DMS53 treated with DMSO at 0.1 percent for 48 hours (cell line): ENCODE data around the gene CTF1.
"Not testable (repeated sequence)": the region's sequence is repeated elsewhere in the genome, so short reads cannot be mapped to it uniquely, and the experiment has no call there.

ENCODE experiments used
- DNase-seq: peaks from one replicate; lab custom pipeline; 2025; ENCODE audit not compliant: unreplicated experiment; lab: John Stamatoyannopoulos, UW

Gene CTF1

DNA sequence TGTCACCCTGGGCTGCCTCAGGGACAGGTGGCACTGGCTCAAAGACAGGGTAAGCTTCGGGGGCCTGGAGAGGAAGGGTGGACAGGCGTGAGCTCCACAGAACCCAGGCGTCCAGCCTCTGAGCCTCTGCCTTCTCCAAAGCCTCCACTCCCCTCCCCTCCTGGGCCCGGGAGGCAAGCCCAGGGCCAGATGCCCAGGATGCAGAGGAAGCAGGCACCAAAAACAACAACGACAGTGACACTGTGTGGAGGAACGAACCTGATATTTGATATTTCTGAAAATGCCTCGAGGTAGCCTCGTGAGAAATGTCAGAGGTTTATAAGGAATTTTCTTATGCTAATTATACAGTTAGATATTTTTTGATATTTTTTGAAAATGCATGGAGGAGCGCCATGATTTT, 8.5 kb upstream of the CTF1 start:
- DNase-seq = no peak

DNA sequence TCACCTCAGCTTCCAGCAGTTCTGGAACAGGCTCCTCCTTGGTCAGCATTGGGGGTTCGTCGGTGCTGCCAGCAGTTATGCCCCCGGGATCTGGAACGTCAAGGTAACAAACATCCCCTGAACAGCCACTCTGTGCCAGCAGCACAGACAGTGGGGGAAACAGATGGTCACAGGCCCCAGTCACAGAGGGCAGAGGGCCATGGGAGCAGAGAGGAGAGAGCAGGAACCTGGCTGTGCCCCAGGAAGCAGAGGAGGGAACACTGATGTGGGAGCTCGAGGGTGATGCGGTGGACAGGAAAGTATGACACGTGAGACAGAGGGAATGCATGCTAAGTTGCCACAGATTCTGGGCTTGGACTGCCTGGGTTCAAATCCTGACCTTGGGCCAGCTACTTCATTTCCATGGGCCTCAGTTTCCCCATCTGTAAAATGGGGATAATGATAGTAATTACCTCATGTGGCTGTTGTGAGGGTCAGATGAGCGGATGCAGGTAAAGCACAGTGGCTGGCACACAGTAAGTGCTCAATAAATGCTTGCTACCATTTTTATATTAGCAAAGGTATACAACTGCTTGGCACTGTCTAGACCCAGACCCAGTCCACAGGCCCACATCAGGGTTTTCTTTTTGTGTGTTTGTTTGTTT, 7.4 kb upstream of the CTF1 start:
- no peak for DNase-seq

DNA sequence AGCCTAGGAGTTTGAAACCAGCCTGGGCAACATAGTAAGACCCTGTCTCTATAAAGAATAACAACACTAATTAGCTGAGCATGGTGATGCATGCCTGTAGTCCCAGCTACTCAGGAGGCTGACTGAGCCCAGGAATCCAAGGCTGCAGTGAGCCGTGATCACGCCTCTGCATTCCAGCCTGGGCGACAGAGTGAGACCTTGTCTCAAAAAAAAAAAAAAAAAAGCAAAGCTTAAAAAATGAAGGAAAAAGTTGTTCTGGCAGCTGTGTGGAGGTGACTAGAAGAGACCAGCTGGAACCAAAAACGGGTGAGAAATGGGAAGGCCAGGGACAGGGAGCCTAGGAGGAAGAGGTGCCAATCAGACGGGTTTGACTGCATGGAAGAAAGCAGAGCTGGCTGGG, 6.7 kb upstream of the CTF1 start:
- DNase-seq = no peak

DNA sequence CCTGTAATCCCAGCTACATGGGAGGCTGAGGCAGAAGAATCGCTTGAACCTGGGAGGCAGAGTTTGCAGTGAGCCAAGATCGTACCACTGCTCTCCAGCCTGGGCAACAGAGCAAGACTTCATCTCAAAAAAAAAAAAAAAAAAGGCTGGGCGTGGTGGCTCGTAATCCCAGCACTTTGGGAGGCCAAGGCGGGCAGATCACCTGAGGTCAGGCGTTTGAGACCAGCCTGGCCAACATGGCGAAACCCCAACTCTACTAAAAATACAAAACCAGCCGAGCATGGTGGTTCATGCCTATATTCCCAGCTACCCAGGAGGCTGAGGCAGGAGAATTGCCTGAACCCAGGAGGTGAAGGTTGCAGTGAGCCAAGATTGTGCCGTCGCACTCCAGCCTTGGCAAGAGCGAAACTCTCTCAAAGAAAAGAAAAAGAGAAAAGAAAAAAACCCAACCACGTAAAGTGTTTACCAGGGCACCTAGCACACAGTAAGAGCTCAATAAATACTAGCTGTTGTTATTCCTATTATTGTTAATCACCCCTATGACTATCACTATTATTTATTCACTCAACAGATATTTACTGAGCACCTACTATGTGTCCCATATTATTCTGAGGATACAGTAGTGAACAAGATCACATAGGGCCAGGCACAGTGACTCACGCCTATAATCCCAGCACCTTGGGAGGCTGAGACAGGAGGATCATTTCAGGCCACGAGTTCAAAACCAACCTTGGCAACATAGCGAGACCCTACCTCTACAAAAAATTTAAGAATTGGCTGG, 5.2 kb upstream of the CTF1 start:
- not testable (repeated sequence) for DNase-seq

DNA sequence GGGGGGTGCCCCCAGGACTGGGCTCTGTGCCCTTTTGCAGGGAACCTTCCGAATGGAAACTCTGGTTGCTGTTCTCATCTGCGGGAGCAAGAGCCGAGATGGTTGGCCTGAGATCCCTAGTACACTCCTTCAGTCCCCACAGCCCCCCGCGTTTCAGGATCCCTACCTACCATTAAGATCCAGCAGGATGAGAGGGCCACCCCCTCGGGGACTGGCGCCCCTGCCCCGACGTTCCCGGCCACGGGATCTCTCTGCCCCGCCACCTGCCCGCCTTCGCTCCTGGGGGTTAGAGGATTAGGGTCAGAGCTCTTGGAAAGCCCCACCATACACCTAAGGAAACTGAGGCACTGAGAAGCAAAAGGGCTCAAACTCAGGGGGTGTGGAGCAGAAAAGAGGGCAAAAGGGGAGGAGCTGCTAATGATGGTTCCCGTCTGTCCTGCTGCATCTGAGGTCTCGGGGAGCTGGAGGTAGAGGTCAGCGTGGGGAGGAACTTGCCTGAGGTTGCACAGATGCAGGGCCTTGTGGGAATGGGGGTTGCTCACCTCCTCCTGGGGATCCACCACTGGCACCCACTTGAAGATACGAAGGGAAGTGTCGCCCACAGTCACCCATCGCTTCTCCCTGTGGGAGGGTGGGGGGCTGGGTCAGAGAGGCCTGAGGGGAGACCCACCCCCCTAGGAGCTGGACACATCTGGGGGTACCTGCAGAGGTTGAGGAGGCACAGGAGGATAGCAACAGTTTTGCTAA, 3.6 kb upstream of the CTF1 start:
- DNase-seq = no peak

DNA sequence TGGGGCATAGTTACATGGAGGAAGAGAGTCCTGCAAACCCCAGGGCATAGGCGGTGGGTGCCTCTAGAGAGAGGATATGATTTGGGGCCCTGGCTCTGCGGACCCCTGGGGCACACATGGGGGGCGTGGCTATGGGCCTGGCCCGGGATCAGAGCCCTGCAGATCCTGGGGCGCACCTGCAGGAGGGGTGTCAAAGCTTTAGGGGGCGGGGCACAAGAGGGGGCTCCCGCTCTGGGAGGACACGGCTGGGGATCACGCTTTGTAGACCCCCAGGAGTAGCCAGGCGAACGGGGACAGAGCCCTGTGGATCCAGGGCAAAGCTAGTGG, 3.0 kb upstream of the CTF1 start:
- DNase-seq = no peak

DNA sequence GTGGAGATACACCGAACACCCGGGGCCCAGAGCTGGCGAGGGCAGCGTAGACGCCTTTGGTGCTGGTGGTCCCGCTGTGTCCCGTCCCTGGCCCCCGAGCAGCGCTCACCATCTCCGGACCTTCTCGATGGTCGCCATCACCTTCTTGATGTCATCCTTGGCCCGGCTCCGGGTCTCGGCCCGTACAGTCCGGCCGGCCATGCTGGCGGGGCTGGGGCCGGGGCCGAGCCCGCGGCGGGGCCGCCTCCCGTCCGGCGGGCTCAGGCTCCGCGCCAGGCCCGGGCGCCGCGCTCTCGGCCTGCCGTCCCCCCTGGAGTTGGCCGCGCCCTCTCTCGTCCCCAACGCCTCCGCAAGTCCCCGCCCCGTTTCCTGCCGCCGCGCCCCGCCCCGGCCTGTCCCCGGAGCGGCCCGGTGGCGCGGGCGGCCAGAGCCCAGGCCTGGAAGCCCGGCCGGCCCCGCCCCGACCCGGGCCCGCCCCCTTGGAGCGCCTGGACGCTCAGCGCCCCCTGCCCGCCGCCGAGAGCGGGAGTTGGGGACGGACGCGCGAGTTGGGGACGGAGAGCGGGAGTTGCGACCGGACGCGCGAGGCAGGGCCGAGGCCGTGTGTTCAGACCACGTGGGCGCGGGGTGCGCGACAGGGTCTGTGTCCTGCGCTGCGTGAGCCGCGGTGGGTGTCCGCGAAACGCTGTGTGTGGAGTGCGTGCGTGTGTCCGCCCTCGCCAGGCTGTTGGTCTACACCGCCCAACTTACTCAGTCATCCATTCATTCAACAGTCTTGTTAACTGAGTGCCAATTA, 2.5 kb upstream of the CTF1 start, which contains the start of gene BCL7C:
Gene BCL7C, minus strand, starts transcription at position 334 of the 796 bp plus-strand sequence. Its CDS starts 133 bp downstream, at position 201.
- peak; percentile 67 for DNase-seq

DNA sequence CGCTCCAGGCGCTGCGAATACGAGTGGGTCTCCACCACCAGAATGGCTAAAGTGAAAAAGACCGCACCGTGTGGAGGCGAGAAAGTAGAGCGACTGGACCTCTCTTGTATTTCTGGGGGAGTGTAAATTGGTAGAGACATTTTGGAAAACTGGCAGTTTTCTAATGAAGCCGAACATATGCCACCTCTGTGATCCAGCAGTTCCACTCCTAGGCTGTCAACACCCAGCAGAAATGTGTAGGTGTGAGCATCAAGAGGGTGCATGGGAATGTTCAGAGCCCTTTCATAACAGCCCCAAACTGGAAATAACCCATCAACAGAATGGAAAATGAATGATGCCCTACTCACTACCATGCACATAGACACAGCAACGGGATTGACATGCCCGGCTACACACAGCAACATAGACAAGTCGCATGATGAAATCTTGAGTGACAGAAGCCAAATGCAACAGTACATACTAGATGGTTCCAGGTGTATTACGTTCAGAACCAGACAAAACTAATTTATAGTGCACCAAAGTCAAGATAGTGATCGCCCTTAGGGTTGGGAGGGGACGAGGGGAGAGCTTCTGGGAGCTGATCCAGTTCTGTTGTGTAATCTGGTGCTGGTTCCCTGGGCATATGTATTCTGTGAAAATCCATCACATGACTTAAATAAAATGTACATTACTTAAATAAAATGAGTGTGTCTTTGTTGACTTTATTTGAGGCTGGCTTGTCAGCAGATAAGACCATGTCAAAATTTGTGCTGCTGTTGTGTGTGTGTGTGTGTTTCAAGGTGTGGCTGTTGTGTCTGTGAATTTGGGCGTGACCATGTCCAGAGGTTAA, 1.7 kb upstream of the CTF1 start:
- DNase-seq = no peak

DNA sequence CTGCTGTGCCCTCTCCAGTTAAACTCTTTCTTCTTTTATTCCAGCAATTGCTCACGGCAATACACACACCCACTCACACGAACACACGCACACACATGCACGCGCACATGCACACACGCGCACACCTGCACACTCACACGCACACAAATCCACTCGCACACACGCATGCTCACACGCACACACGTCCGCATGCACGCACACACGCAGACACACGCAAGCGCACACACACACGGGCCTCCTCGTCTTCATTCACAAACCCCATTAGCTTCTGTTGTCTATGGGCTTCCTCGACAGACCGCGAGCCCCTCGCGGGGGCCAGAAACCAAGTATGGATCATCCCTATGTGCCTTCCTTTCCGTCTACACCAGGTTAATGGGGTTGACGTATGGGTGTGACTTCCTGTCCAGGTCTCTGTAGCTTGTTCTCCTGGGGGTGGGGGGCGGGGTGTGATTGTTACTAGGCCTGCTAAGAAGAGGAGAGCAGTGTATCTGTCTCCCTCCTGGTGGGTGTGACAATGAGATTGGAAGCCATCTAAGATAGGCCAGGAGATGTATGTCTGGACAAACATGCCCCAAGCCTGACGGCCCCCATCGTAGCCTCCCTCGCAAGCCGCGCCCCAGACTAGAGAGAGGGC, 670 bp upstream of the CTF1 start:
- no peak for DNase-seq

DNA sequence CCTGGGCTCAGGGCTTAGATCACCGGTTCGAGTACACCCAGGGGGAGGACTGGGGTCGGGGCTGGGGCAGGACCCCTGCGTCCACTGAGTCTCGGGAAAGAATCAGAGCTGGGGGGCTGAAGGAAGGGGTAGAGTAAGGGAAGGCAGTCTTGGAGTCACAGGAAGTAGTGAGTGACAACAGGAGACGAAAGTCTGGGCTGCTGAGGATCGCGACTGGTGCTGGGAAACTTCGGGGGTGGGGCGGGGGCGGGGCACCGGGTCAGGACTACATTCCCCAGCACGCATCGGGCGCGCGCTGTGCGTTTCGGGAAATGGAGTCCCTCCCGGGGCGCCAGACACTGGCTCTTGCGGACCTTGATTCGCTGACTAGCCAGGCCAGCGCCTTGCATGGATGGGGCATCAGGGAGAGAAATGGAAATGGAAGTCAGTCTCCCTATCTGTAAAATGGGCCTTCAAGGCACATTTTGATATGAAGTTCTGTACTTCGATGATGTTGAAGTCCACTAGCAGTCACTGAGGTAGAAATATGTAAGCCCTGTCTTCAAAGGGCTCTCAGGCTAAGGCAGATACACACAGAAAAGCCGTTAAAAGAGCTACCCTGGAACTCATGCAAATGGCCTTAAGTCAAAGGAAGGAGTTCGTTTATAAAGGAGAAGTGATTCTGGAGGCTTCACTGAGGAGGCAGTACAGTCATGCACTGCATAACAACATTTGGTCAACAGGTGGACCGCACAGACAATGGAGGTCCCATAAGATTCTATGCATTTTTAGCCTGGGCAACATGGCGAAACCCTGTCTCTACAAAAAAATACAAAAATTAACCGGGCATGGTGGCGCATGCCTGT, 697 bp downstream of the CTF1 start:
- DNase-seq = peak; percentile 28

DNA sequence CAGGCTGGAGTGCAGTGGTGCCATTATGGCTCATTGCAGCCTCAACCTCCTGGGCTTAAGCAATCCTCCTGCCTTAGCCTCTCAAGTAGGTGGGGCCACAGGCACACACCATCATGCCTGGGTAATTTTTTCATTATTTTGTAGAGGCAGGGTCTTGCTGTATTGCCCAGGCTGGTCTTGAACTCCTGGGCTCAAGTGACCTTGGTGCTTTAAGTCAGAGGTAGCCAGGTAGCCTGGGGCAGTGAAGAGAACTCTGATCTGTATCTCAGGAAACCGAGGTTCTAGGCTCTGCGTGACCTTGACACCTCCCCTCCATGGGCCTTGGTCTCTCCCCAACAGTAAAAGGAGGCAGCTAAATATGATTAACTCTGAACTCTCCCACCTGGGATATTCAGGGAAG, 3.4 kb downstream of the CTF1 start:
- DNase-seq = no peak

DNA sequence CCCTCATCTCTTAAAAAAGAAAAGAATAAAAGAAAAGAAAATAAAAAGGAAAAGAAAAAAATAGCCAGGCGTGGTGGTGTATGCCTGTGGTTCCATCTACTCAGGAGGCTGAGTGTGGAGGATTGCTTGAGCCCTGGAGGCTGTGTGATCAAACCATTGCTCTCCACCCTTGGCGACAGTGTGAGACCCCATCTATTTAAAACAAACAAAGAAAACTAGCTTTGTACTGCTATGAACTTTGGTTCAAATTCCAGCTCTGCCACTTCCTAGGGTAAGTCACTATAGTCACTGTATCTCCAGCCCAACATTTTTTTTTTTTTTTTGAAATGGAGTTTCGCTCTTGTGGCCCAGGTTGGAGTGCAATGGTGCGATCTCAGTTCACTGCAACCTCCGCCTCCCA, 4.2 kb downstream of the CTF1 start:
- DNase-seq = no peak

DNA sequence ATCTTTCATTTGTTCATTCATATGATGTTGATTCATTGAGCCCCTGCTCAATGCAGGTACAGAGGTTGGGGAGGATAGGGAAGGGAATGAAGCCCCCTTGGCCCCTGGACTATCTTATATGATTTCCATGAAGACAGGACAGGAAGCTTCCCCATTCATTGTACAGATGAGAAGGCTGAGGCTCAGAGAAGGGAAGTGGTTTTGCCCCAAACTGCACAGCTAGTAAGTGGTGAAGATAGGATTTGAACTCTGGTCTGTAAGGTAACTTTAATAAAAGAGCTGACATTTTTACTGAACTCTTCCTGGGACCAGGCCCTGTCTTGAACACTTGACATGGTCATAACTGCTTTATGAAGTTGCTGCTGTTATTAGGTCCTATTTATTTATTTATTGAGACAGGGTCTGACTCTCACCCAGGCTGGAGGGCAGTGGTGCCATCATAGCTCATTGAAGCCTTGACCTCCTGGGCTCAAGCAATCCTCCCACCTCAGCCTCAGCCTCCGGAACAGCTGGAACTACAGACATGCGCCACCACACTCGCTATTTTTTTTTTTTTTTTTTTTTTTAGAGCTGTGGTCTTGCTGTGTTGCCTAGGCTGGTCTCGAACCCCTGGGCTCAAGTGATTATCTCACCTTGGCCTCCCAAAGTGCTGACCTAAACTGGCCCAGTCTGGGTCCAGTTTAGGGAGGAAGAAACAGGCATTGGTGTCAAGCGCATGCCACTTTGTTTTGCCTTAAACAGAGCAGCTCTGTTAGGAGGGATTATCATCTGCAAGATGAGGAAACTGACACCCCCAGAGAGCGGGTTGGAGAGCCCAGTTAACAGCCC, 5.0 kb downstream of the CTF1 start:
- DNase-seq = no peak

DNA sequence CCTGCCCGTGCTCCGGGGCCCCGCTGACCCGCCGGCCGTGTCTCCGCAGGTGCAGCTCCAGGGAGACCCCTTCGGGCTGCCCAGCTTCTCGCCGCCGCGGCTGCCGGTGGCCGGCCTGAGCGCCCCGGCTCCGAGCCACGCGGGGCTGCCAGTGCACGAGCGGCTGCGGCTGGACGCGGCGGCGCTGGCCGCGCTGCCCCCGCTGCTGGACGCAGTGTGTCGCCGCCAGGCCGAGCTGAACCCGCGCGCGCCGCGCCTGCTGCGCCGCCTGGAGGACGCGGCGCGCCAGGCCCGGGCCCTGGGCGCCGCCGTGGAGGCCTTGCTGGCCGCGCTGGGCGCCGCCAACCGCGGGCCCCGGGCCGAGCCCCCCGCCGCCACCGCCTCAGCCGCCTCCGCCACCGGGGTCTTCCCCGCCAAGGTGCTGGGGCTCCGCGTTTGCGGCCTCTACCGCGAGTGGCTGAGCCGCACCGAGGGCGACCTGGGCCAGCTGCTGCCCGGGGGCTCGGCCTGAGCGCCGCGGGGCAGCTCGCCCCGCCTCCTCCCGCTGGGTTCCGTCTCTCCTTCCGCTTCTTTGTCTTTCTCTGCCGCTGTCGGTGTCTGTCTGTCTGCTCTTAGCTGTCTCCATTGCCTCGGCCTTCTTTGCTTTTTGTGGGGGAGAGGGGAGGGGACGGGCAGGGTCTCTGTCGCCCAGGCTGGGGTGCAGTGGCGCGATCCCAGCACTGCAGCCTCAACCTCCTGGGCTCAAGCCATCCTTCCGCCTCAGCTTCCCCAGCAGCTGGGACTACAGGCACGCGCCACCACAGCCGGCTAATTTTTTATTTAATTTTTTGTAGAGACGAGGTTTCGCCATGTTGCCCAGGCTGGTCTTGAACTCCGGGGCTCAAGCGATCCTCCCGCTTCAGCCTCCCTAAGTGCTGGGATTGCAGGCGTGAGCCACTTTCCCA, 5.9 kb downstream of the CTF1 start:
- DNase-seq = peak; percentile 42

DNA sequence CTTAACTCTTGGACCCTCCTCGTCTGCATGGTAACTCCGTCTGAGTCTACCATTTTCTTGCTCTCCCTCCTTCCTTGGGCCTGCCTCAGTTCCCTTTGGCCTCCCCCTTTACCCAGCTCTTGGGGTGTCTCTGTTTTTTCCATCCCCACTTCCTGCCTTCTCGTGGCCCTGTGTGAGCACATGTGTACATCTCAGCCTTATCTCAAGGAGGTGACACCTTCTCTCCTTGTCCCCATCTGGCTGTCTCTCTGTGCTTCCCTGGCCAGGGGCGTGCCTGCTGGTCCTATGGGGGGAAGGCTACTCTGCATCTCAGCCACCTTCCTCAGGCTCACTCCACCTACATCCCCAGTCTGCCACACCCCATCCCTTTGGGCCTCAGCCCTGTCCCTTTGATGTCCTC, 6.6 kb downstream of the CTF1 start:
- no peak for DNase-seq

DNA sequence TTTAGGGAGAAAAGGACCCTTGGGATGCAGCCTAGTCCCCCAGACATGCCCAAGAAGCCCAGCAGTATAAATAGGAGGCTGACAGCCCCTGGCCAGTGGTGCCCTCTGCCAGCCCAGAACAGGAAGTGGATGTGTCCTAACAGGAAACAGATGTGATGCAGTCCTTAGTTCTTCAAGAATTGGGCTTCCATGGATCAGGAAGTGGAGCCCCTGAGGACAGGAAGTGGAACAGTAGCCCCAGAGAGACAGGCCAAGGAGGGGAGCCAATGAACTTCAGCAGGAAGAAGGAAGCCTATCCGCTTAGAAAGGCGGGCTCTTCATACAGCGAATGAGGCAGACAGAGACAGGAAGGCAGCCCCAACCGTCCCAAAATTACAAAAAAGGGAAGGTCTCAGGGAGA, 7.2 kb downstream of the CTF1 start:
- DNase-seq = no peak

DNA sequence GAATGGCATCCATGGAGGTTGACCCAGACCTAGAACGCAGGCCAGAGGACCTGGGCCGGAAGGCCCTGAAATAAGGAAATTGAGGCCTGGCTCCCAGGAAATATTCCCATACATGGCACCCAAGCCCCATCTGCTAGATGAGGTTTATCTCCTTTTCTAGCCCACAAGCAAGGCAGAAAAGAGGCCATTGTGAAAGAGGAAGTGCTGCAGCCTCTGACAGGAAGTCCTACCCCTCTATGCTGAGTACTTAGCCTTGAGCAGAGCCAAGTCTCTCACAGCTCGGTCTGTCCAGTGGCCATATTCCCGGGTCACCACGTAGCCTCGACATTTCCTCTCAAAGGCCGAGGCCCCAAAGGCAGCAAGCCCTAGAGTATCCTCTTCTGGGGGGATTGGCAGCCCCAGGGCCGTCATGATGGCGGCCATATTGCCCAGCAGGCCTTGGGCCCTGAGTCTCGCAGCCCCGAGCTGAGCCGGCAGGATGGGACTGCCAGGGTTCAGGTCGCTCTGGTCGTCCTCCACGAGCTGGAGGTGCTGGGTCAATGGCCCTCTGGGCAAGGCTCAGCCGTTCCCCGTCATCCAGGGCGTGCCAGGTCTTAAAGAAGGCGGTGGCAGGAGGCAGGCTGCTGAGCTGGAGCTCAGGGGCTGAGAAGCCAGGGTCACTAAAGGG, 7.8 kb downstream of the CTF1 start:
- no peak for DNase-seq
